Peyer's patch (tissue), 4 donors: ENCODE data around the gene COL6A2.

ENCODE experiments used
- CTCF ChIP-seq, 6 experiments: fragments of 450-650 bp in 4 of 6; fragments of 200-600 bp in 2 of 6; sonication (generic) in 1 of 6; IDR thresholded peaks; one replicate each; pipeline ENCODE4 v1.5.1; 2017 to 2019; ENCODE audit warnings: antibody characterized with exemption in 6 of 6, mild to moderate bottlenecking in 3 of 6, moderate library complexity in 1 of 6
- POLR2A ChIP-seq, 2 donors: fragments of 450-650 bp; IDR thresholded peaks; one replicate each; pipeline ENCODE4 v1.5.1; 2017; ENCODE audit warnings: antibody characterized with exemption in 2 of 2, mild to moderate bottlenecking in 2 of 2, moderate library complexity in 2 of 2

GRCh38 chr21:46092811-46093667, 4.9 kb upstream of the COL6A2 start:
- TF ChIP-seq CTCF (IDR thresholded peaks at IDR 0.05) (no peak), POLR2A (IDR thresholded peaks at IDR 0.05) (no peak)
